ENCODE results near the gene JUN.
A peak's percentile ranks its signal among the peaks of the same experiment; 100 is the strongest.
"Not testable (repeated sequence)": the region's sequence is repeated elsewhere in the genome, so short reads cannot be mapped to it uniquely, and the experiment has no call there.

JUN gene

GRCh38 chr1:58805716-58806571 is 22.1 kb upstream of the JUN start:
- DNase-seq, result no peak

- DNase-seq, result no peak
Measured at GRCh38 chr1:58804853-58805565, 21.2 kb upstream of the JUN start.

- DNase-seq, result no peak
Measured at GRCh38 chr1:58803858-58804257, 20.0 kb upstream of the JUN start.

GRCh38 chr1:58802640-58803399 is 19.0 kb upstream of the JUN start:
- DNase-seq, result no peak

- not testable (repeated sequence) for DNase-seq
Measured at GRCh38 chr1:58801286-58801685, 17.4 kb upstream of the JUN start.

GRCh38 chr1:58799650-58800049 is 15.8 kb upstream of the JUN start:
- no peak for DNase-seq

- no peak for DNase-seq
Measured at GRCh38 chr1:58798910-58799442, 15.1 kb upstream of the JUN start.

GRCh38 chr1:58796416-58796815 is 12.6 kb upstream of the JUN start:
- no peak for DNase-seq

GRCh38 chr1:58794585-58794984 is 10.7 kb upstream of the JUN start:
- DNase-seq, result no peak

GRCh38 chr1:58792846-58793245 is 9.0 kb upstream of the JUN start:
- DNase-seq, result no peak

- no peak for DNase-seq
Measured at GRCh38 chr1:58791106-58791505, 7.3 kb upstream of the JUN start.

GRCh38 chr1:58789996-58790660 is 6.3 kb upstream of the JUN start:
- no peak for DNase-seq

GRCh38 chr1:58789322-58789856 is 5.5 kb upstream of the JUN start:
- DNase-seq, result no peak

- DNase-seq, result no peak
Measured at GRCh38 chr1:58788259-58788658, 4.4 kb upstream of the JUN start.

GRCh38 chr1:58786927-58787245 is 3.0 kb upstream of the JUN start:
- no peak for DNase-seq

- no peak for DNase-seq
Measured at GRCh38 chr1:58786184-58786926, 2.5 kb upstream of the JUN start.

- DNase-seq, result peak in 1 of 2 experiments; percentile 40
Measured at GRCh38 chr1:58785442-58786058, 1.7 kb upstream of the JUN start.

- peak in 1 of 2 experiments; percentile 44 for DNase-seq
Measured at GRCh38 chr1:58784758-58785441, 1.1 kb upstream of the JUN start.

GRCh38 chr1:58783090-58783992 is 506 bp downstream of the JUN start:
- DNase-seq, result peak in 1 of 2 experiments; percentile 16
